NOMO-1 (cell line): ENCODE measurements around the gene VRK1.

Experiments used
- DNase-seq, 2 experiments: peaks; one replicate each; lab custom pipeline; 2025; ENCODE audit not compliant: unreplicated experiment in 2 of 2; lab: John Stamatoyannopoulos, UW

The VRK1 gene

DNA sequence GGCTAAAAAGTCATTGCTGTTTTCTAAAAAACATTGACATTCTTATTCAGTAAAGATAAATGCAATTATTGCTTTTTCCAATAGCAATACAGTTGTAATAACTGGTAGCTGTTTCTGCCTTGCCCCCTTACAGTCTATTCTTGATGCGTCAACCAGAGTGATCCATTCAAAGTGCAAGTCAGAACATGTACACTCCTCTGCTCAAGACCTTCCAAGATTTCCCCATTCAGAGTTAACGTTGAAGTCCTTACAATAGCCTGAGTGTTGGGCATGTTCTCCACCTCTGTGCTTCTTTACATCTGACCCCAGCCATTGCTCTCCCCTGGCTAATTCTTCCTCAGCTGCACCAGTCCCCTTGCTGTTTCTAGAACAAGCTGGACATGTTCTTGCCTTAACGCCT, 24.3 kb downstream of the VRK1 start:
- no peak for DNase-seq

- no peak for DNase-seq
Observed at GRCh38 chr14:96823652-96824051, 26.5 kb downstream of the VRK1 start.

DNA sequence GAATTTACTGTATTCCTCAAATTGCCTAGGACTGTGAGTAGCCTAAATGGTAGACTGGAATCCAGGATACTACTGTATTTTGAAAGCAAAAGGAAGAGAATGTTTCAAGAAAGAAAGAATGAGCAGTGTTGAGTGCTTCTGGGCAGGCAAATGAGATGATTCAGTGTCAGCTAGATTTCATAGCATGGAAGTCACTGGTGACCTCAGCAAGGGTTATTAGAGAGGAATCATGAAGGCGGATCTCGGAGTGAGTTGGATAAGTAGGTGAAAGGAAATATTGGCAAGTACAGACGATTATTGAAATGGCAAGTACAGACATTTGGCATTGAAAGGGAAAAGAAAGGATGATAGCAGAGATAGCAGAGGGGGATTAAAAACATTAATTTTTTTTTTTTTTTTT, 27.1 kb downstream of the VRK1 start:
- no peak for DNase-seq

DNA sequence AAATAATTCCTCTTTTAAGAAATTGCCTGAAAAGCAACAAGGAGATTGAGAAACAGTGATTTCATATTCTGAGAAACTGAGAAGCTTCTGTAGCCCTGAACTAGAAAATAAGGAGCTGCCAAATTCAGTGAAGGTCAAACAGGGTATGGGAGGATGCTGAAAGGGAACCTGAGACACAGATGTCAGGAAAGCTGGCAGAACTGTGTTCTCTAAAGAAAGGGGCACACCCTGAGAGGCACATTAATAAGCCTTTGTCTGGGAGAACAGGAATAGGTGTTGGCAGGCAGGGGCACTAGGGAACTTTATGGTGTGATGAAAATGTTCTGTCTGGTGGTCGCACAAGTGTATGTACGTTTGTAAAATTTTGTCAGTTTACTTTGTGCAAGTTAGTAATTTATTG, 29.6 kb downstream of the VRK1 start:
- no peak for DNase-seq

GRCh38 chr14:96827290-96827689, 30.1 kb downstream of the VRK1 start:
- no peak for DNase-seq

GRCh38 chr14:96829791-96830190, 32.6 kb downstream of the VRK1 start:
- no peak for DNase-seq

DNA sequence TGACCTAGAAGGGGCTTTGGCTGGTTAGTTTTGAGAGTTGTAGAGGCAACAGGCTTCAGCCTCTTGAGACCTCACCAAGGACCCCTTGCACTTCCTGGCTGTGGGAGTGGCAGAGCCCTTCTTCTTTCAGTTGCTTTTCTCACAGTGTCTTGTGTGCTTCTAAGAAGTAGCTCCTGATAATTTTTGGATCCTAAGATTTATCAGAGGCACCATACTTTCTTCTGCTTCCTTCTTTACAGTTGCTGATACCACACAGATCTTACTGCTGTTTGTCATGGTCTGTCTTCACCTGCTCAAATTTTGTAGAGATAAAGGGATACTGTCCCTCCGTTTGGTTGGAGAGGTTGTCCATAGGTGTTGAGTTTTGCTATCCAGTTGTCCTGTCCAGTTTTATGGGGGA, 33.8 kb downstream of the VRK1 start:
- no peak for DNase-seq

DNA sequence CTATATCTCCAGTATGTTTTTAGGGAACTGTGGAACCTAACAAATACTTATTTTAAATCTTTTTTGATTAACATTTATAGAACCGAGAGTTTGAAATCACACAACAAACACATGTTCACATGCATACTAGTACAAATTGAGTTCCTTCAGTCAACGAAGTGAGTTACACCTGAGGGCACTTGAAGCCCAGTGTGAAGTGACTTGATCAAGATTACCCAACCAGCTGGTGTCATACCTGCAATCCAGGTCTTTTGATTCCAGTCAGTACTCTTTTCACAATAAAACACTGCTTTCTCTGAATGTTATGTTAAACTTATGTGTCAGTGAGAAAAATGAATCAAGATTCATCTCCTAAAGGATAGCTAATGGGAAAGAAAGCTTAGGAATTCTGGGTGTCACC, 35.2 kb downstream of the VRK1 start:
- no peak for DNase-seq

DNA sequence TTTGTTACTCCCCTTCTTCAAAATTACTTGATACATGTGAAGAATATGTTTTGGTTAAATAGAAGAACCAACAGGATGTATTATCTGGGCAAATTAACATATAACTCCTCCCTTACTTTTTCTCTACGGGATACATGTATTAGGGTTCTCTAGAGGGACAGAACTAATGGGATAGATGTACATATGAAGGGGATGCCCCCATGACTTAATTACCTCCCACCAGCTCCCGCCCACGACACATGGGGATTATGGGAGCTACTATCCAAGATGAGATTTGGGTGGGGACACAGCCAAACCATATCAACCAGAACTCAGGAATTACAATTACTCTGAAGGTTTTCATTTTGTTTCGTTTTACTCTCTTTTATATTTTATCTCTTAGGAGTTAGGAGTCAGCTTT, 41.3 kb downstream of the VRK1 start:
- no peak for DNase-seq

GRCh38 chr14:96839251-96839650, 42.1 kb downstream of the VRK1 start:
- no peak for DNase-seq

DNA sequence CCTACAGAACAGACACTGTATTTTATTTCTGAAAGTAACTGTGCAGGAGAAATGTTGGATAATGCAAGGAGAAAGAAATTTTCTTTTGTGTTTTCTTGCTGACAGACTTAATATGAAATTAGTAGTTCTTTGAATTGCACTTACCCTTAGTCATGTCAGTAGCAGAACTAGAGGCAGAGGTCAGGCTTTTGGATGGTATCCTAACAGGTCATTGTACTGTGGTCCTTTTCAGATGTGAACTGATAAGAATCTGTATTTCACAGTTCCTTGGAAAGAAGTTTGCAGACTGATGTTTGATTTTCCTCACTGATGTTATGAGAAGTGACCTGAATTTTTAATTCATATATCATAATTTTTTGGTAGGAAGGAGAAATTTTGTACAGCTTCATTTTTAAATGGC, 46.0 kb downstream of the VRK1 start:
- DNase-seq: no peak

DNA sequence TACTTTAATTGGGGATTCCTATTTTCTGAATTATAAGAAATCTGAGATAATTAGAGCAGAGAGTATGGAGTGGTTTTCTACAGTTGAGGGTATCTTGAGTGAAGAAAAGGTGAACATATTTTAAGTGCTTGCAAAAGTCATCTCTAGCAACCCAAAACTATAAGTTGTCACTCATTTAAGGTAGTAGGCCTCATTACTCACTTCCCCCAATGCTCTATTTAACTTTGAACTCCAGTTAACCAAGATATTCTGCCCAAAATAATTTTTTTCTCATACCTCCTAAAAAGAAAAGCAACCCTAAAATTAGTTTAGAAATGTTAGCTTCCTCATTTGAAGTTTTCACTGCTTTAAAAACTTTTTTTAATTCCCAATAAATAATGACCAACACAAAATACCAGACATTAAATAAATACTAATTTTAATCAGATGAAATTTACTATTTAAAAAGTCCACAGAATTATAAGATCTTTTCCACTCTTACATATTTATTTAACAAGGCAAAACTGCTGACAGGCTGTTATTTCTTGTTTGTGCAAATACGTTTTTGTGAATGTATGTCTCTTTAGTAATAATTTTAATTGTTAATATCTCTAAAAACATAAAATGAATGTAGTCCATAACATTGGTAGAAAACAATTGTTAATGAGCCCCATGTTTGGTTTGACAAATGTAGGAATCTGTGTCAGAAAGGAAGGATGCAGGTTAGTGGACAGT, 47.8 kb downstream of the VRK1 start:
- DNase-seq: peak; percentile 40 to 47

GRCh38 chr14:96847451-96847850, 50.3 kb downstream of the VRK1 start:
- DNase-seq: no peak

DNA sequence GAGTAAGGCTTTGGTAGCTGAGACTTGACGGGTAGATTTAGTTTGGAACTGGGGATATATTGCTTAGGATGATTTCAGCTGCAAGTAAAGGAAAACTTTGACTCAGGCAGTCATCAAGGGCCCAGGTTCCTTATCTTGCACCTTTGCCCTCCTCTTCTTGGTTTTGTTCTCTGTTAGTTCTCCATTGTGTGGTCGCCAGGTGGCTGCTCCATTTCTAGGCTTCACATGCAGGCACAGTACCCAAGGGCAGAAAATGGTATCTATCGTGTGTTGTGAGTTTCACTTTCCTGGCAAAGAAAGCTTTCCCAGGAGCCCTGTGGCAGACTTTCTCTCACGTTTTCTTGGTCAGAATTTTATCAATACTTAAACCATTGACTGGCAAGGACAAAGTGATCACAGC, 50.8 kb downstream of the VRK1 start:
- no peak for DNase-seq

GRCh38 chr14:96849733-96850132, 52.6 kb downstream of the VRK1 start:
- DNase-seq: no peak

- no peak for DNase-seq
Observed at GRCh38 chr14:96851694-96852381, 54.7 kb downstream of the VRK1 start.

DNA sequence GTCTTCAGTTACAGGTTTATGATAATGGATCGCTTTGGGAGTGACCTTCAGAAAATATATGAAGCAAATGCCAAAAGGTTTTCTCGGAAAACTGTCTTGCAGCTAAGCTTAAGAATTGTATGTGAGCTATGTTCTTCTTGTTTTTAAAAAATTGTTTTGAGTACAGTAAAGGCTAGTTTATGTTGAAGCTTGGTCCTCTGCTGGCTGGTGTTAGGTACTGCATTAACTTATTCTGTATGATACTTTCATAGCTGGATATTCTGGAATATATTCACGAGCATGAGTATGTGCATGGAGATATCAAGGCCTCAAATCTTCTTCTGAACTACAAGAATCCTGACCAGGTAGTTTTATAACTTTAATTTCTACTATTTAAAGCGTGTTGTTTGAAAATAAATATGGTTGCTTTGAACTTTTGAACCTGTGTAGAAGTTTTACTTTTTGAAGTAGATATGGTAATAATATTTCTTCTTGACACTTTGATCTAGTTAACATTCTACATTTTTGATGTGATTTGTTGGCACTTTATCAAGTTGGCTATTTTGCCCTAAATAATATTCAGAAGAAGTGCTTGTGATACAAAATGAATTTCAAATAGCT, 55.7 kb downstream of the VRK1 start:
- DNase-seq: peak in 1 of 2 experiments; percentile 17

GRCh38 chr14:96858643-96859042, 61.5 kb downstream of the VRK1 start:
- DNase-seq: no peak

GRCh38 chr14:96861568-96862310, 64.6 kb downstream of the VRK1 start:
- no peak for DNase-seq

DNA sequence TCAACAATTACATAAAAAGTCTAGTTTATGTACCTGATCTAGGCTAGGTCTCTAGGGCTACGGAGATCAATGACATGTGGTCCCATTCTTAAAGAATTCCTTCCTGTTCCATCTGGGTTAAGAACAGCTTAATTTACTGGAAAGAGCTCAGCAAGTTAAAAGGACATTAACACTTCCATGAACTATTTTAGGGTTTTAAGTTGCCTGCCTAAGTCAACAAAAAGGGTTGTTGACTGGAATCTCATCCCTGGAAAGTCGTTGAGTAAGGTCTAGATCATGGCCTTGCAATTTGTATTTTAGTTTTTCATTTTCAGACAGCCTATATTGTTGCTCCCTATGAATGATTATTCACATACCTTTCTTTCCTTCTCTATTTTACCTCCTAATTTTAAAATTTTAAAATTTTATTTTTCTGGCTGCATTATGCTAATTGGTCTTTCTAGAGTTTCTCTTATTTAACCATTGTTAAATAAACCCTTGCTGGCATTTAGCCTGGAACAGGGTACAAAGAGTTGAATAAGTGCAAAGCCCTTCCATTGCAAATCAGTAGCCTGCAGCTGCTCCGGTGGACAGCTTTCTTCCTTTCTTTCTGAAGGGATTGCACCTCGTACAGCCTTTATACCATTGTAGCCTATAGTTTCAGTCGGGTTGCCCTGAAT, 66.3 kb downstream of the VRK1 start:
- no peak for DNase-seq

DNA sequence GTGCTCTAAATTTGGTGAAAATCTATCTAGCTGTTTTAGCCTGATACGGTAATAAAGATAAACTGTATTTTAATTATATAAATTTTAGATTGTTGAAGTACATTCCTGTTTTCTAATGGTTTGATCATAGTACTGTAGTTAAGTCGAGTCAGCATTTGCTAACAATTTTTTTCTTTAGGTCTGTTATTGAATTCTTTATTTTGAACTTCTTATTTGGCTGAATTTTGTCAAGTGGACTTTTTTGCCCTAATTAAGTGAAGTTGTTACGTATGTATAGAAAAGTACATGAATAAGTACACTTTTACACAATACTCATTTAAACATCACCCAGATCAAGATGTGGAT, 66.8 kb downstream of the VRK1 start:
- no peak for DNase-seq
